IMR-90 (cell line): ENCODE results near the gene PDGFC. TPM values are rescaled to one million over a fixed set of nuclear protein-coding genes. Genes with fewer than 3 reads are reported as not detected.

Experiments
- ATAC-seq: fragments of 200-7000 bp; cut with Tn5 transposase; 2 replicates; pipeline ENCODE4 v1.9.1; 2020; ENCODE audit warnings: low read depth, mild to moderate bottlenecking, moderate library complexity
- BruUV-seq: library from RNA; stranded (reverse); fragments of 400-500 nt; replicated peaks from 2 replicates; lab custom pipeline; 2021; lab: Mats Ljungman, UMichigan
- CTCF ChIA-PET: fragments of 300-600 bp; formaldehyde crosslinking; extraction: SDS; loops from one replicate; lab custom pipeline; 2021; ENCODE audit warnings: antibody characterized with exemption; lab: Yijun Ruan, JAX
- POLR2A ChIA-PET: fragments of 300-600 bp; sonication (Branson Sonifier 250); formaldehyde crosslinking; loops from one replicate; lab custom pipeline; 2022; ENCODE audit warnings: antibody characterized with exemption; ENCODE audit not compliant: unreplicated experiment; lab: Charles Lee
- DNase-seq: peaks from one replicate; pipeline ENCODE4 v3.0.0; 2013
- H2AFZ ChIP-seq: replicated peaks from 2 replicates; pipeline ENCODE3; 2013; ENCODE audit warnings: low read length, mild to moderate bottlenecking; ENCODE audit not compliant: poor library complexity
- H2AK5ac ChIP-seq: 2 replicates; pipeline ENCODE4 v1.6.1; 2013; ENCODE audit warnings: low read depth, low read length, inconsistent platforms
- H2AK9ac ChIP-seq: replicated peaks from 2 replicates; pipeline ENCODE3; 2013; ENCODE audit warnings: mild to moderate bottlenecking, low read depth, low read length, moderate library complexity; ENCODE audit not compliant: poor library complexity
- H2BK120ac ChIP-seq: 2 replicates; pipeline ENCODE4 v1.6.1; 2013; ENCODE audit warnings: low read depth, low read length, inconsistent platforms
- H2BK15ac ChIP-seq: 3 replicates; pipeline ENCODE4 v1.6.1; 2013; ENCODE audit warnings: low read depth, low read length, inconsistent platforms
- H2BK20ac ChIP-seq: 2 replicates; pipeline ENCODE4 v1.6.1; 2013; ENCODE audit warnings: low read depth, mild to moderate bottlenecking, inconsistent platforms, low read length, moderate library complexity
- H2BK5ac ChIP-seq: 2 replicates; pipeline ENCODE4 v1.6.1; 2013; ENCODE audit warnings: mild to moderate bottlenecking, low read depth, low read length, inconsistent platforms; ENCODE audit not compliant: poor library complexity, severe bottlenecking
- H3K14ac ChIP-seq: replicated peaks from 2 replicates; pipeline ENCODE4 v1.6.1; 2013; ENCODE audit warnings: low read depth, low read length, inconsistent platforms
- H3K18ac ChIP-seq: 2 replicates; pipeline ENCODE4 v1.6.1; 2013; ENCODE audit warnings: low read depth, low read length, control low read depth
- H3K23ac ChIP-seq: 2 replicates; pipeline ENCODE4 v1.6.1; 2013; ENCODE audit warnings: low read depth, low read length, inconsistent platforms
- H3K27ac ChIP-seq: 2 replicates; pipeline ENCODE4 v1.5.1; 2013; ENCODE audit warnings: mild to moderate bottlenecking, control low read depth, low read length; ENCODE audit not compliant: insufficient read depth
- H3K27me3 ChIP-seq: 2 replicates; pipeline ENCODE4 v1.6.1; 2013; ENCODE audit warnings: low read length; ENCODE audit not compliant: control insufficient read depth, insufficient read depth
- H3K36me3 ChIP-seq: 2 replicates; pipeline ENCODE4 v1.6.1; 2013; ENCODE audit warnings: low read length, mixed read lengths; ENCODE audit not compliant: control insufficient read depth, insufficient read depth
- H3K4ac ChIP-seq: 2 replicates; pipeline ENCODE4 v1.6.1; 2013; ENCODE audit warnings: low read depth, low read length, inconsistent platforms
- H3K4me1 ChIP-seq: 2 replicates; pipeline ENCODE4 v1.6.1; 2013; ENCODE audit warnings: low read length, mixed read lengths; ENCODE audit not compliant: control insufficient read depth, insufficient read depth
- H3K4me2 ChIP-seq: 2 replicates; pipeline ENCODE4 v1.6.1; 2013; ENCODE audit warnings: low read depth, mild to moderate bottlenecking, control low read depth, low read length, moderate library complexity
- H3K4me3 ChIP-seq: 2 replicates; pipeline ENCODE4 v1.5.1; 2013; ENCODE audit warnings: low read depth, mild to moderate bottlenecking, control low read depth, low read length, moderate library complexity; ENCODE audit not compliant: insufficient read depth
- H3K56ac ChIP-seq: 2 replicates; pipeline ENCODE4 v1.6.1; 2013; ENCODE audit warnings: low read length, inconsistent platforms; ENCODE audit not compliant: insufficient read depth; ENCODE audit errors: extremely low read depth
- H3K79me1 ChIP-seq, 2 experiments: 2 replicates each; pipeline ENCODE4 v1.6.1; 2013; ENCODE audit warnings: low read length in 2 of 2, inconsistent platforms in 1 of 2, low read depth in 1 of 2
- H3K9ac ChIP-seq: 2 replicates; pipeline ENCODE4 v1.6.1; 2013; ENCODE audit warnings: low read depth, low read length, control low read depth
- H3K9me1 ChIP-seq: 2 replicates; pipeline ENCODE4 v1.6.1; 2013; ENCODE audit warnings: low read length, inconsistent platforms; ENCODE audit not compliant: insufficient read depth
- H3K9me3 ChIP-seq: 2 replicates; pipeline ENCODE4 v1.6.1; 2013; ENCODE audit warnings: low read length; ENCODE audit not compliant: control insufficient read depth, insufficient read depth
- H4K20me1 ChIP-seq: 2 replicates; pipeline ENCODE4 v1.6.1; 2013; ENCODE audit warnings: low read length, inconsistent platforms; ENCODE audit not compliant: insufficient read depth
- H4K5ac ChIP-seq: 2 replicates; pipeline ENCODE4 v1.6.1; 2013; ENCODE audit warnings: mild to moderate bottlenecking, low read depth, low read length, control low read depth
- H4K8ac ChIP-seq, 2 experiments: 2 replicates each; pipeline ENCODE4 v1.6.1; 2013; ENCODE audit warnings: low read depth in 2 of 2, low read length in 2 of 2, control low read depth in 1 of 2, inconsistent platforms in 1 of 2
- H4K91ac ChIP-seq: 2 replicates; pipeline ENCODE4 v1.6.1; 2013; ENCODE audit warnings: low read depth, low read length, inconsistent platforms; ENCODE audit not compliant: insufficient read depth
- MXI1 ChIP-seq: IDR thresholded peaks from 2 replicates; pipeline ENCODE4 v1.6.1; 2012; ENCODE audit warnings: low read depth, mild to moderate bottlenecking, low read length, moderate library complexity, borderline replicate concordance
- POLR2A ChIP-seq: IDR thresholded peaks from 2 replicates; pipeline ENCODE4 v1.6.1; 2012; ENCODE audit warnings: mild to moderate bottlenecking, low read depth, low read length
- WGBS, 2 experiments: methylation state at CpG; one replicate each; pipeline versions ENCODE4 v1.1.5 to v1.1.7; 2013; ENCODE audit warnings: missing lambda C conversion rate in 2 of 2; ENCODE audit not compliant: insufficient read length in 1 of 2; ENCODE audit errors: extremely low coverage in 2 of 2; 5-methylcytosine and 5-hydroxymethylcytosine counted together
- dilution Hi-C: fragments of 300-500 bp; cut with HindIII; formaldehyde crosslinking; loops from one replicate; pipeline ENCODE4 v1.14.3; 2018; ENCODE audit warnings: low sequenced_read_pairs; ENCODE audit not compliant: unreplicated experiment
- in situ Hi-C: fragments of 300-500 bp; cut with MboI; formaldehyde crosslinking; loops from 3 replicates; pipeline ENCODE4 v1.14.3; 2019; ENCODE audit warnings: low sequenced_read_pairs, inconsistent platforms, mixed read lengths
- intact Hi-C: fragments of 100-400 bp; cut with micrococcal nuclease; formaldehyde crosslinking; loops from 2 replicates; pipeline ENCODE4 v1.10.0; 2022
- polyA plus RNA-seq, 3 experiments: library from polyadenylated mRNA; depleted of rRNA; stranded (reverse); fragments of >200 nt; gene quantifications; 2 replicates each; pipeline ENCODE4 v1.2.3, GENCODE V29; 2012; ENCODE audit warnings: low replicate concordance in 1 of 3
- total RNA-seq: library from RNA; depleted of rRNA; stranded (reverse); fragments of >200 nt; gene quantifications from 2 replicates; pipeline ENCODE4 v1.2.3, GENCODE V29; 2012

PDGFC gene
- total and polyA plus RNA-seq, 2 of the 4 experiments (the other 2 are of a cell fraction), result 19.8 to 90.7 TPM

DNA sequence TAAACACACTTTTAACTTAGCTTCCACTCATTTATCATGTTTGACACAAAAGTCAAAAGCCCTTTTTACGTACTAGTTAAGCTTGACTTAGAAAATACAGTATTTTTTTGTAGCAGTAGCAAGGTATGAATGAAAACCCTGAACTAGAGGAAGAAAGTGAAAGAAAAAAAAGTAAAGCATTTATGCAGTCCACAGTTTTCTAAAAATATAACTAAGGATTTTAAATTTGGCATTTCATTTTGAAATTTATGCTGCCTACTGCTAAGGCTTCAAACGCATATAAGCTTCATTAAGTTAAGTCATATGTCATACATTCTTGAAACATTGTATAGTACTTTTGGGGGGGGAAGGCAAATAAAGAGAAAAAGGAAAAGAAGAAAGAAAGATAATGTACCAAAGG lies 201.5 kb downstream of the PDGFC start:
- Histone ChIP-seq H3K14ac (no peak overlapping the region; the same call in 1 of the 2 replicates), H3K4me3 (no peak overlapping the region), H2BK5ac (peak overlapping the region; percentile 46), H2AFZ (no peak overlapping the region), H4K5ac (no peak overlapping the region), H3K4me2 (0 out of 2 replicates have a peak overlapping the region, but pooled peaks have one; percentile 3), H2BK15ac (no peak overlapping the region), H4K20me1 (no peaks in the 10 kb centered on the region), H3K18ac (no peak overlapping the region; the same call in 1 of the 2 replicates), H3K27ac (no peak overlapping the region; the same call in 1 of the 2 replicates), H4K8ac (no peak overlapping the region; a peak in 1 of 4 replicates), H2BK120ac (peak overlapping the region; percentile 25; the same call in 1 of the 2 replicates), H3K9me1 (peaks cover 3% of the 10 kb centered on the region; the same call in 1 of the 2 replicates), H3K4ac (no peak overlapping the region; the same call in 1 of the 2 replicates), H3K23ac (no peak overlapping the region), H3K4me1 (peaks cover 12% of the 10 kb centered on the region), H3K79me1 (peaks cover 3 to 15% of the 10 kb centered on the region in 2 experiments; a peak in 3 of 4 replicates), H3K27me3 (no peaks in the 10 kb centered on the region), H3K56ac (no peak overlapping the region), H4K91ac (no peak overlapping the region), H2AK5ac (no peak overlapping the region), H3K9ac (no peak overlapping the region), H2BK20ac (no peak overlapping the region), H3K9me3 (no peaks in the 10 kb centered on the region), H2AK9ac (no peak overlapping the region), H3K36me3 (0 out of 2 replicates have a peak, but pooled peaks cover 1% of the 10 kb centered on the region)
- in situ Hi-C loops, result loop anchor here (10.0 to 25.0 kb wide), 2 partner anchors 195 to 808 kb away; partner anchors contain the start of gene CTSO
- no TSS peak for BruUV-seq
- WGBS, 2 experiments, result no CpG with 5 or more reads among the region's 2 CpGs
- intact Hi-C loops, result loop anchor here (5.0 to 10.0 kb wide), 3 partner anchors 293 to 605 kb away; no protein-coding TSS in a partner anchor
- dilution Hi-C loops, result no loop called here
- ChIA-PET POLR2A (interaction anchor here (0.6 kb wide), 1 partner anchor 282 kb away, joined by 3 read pairs; no protein-coding TSS in a partner anchor), CTCF (interaction anchor here (1.4 to 2.0 kb wide), 2 partner anchors 198 to 275 kb away, joined by 3 to 5 read pairs; no protein-coding TSS in a partner anchor)
- no peak for DNase-seq
- TF ChIP-seq MXI1, result no peak
- TF ChIP-seq POLR2A, result no peak
- no peak for ATAC-seq
